Loucy (cell line): ENCODE results near the gene ADAMTS4.

Experiments
- H2AFZ ChIP-seq: fragments of 200-600 bp; sonication (generic); 2 replicates; pipeline ENCODE4 v1.6.0; 2016; ENCODE audit warnings: antibody characterized with exemption, mild to moderate bottlenecking, low read length, moderate library complexity
- H3F3A ChIP-seq: fragments of 200-600 bp; 2 replicates; pipeline ENCODE4 v1.6.0; 2016; ENCODE audit warnings: antibody characterized with exemption, low read depth, mild to moderate bottlenecking
- H3K27me3 ChIP-seq: fragments of 200-600 bp; sonication (generic); 2 replicates; pipeline ENCODE4 v1.6.1; 2014; ENCODE audit warnings: low read length, mild to moderate bottlenecking; ENCODE audit not compliant: insufficient read depth, poor library complexity, severe bottlenecking
- H3K36me3 ChIP-seq: fragments of 200-600 bp; sonication (generic); 2 replicates; pipeline ENCODE4 v1.6.1; 2016; ENCODE audit warnings: low read length; ENCODE audit not compliant: insufficient read depth
- H3K4me1 ChIP-seq: fragments of 200-600 bp; sonication (generic); 2 replicates; pipeline ENCODE4 v1.5.1; 2014; ENCODE audit warnings: low read length, mild to moderate bottlenecking; ENCODE audit not compliant: insufficient read depth, poor library complexity, severe bottlenecking
- H3K4me2 ChIP-seq: fragments of 200-600 bp; sonication (generic); 2 replicates; pipeline ENCODE4 v1.6.0; 2014; ENCODE audit warnings: antibody characterized with exemption, low read length, low read depth, mild to moderate bottlenecking; ENCODE audit not compliant: poor library complexity, severe bottlenecking
- H3K4me3 ChIP-seq: fragments of 200-600 bp; sonication (generic); 2 replicates; pipeline ENCODE4 v1.5.1; 2014; ENCODE audit warnings: low read length, mild to moderate bottlenecking, mixed read lengths; ENCODE audit not compliant: poor library complexity, severe bottlenecking
- H3K79me2 ChIP-seq: fragments of 200-600 bp; sonication (generic); 2 replicates; pipeline ENCODE4 v1.6.1; 2014; ENCODE audit warnings: low read length; ENCODE audit not compliant: insufficient read depth
- H3K9ac ChIP-seq: fragments of 200-600 bp; sonication (generic); 2 replicates; pipeline ENCODE4 v1.6.0; 2014; ENCODE audit warnings: mild to moderate bottlenecking, low read depth, low read length, moderate library complexity; ENCODE audit not compliant: poor library complexity, severe bottlenecking
- H3K9me2 ChIP-seq: fragments of 200-600 bp; sonication (generic); replicated peaks from 2 replicates; pipeline ENCODE4 v1.6.1; 2016; ENCODE audit warnings: low read depth, low read length, mixed read lengths
- H3K9me3 ChIP-seq: fragments of 200-600 bp; sonication (generic); 2 replicates; pipeline ENCODE4 v1.6.1; 2014; ENCODE audit warnings: mild to moderate bottlenecking, antibody characterized with exemption, low read length, low read depth; ENCODE audit not compliant: insufficient read depth
- H4K20me1 ChIP-seq: fragments of 200-600 bp; sonication (generic); 2 replicates; pipeline ENCODE4 v1.6.0; 2014; ENCODE audit warnings: antibody characterized with exemption, low read length, mild to moderate bottlenecking; ENCODE audit not compliant: insufficient read depth, poor library complexity, severe bottlenecking
- EZH2phosphoT487 ChIP-seq: fragments of 200-600 bp; IDR thresholded peaks from 2 replicates; pipeline ENCODE4 v1.6.1; 2018; ENCODE audit warnings: antibody characterized with exemption, mild to moderate bottlenecking, moderate library complexity, borderline replicate concordance
- TF ChIP-seq, protein P1 (sequence below): fragments of 200-600 bp; sonication (generic); conservative IDR thresholded peaks from 2 replicates; pipeline ENCODE4 v1.5.1; 2014; ENCODE audit warnings: mild to moderate bottlenecking, antibody characterized with exemption, low read length

ADAMTS4 gene

DNA sequence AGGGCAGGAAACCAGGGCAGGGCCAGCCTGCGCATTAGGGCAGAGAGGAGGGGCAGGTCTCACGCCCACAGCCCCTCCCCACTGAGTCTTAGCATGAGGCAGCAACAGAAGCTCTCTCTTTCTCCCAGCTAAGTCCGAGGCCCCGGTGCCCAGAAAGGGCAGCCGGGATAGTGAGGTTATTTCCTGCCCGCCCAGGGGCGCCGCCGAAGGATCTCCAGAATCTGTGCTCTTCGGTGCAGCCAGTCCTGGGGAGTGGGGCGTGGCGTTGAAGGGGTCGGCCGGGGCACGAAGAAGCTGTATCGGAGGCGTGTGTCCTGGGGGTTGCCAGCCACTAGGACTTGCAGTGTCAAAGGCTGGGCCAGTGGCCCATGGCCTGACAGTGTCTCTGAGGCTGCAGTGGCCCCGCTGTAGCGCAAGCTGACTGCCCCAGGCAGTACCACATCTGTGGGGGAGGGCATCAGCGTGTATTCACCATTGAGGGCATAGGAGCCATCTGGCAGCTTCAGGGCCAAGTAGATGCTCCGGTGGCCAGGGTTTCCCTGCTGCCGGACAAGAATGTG lies 7.8 kb downstream of the ADAMTS4 start:
- Histone ChIP-seq H3K9ac (no peak overlapping the region), H2AFZ (no peak overlapping the region), H3K4me1 (peaks cover 11% of the 10 kb centered on the region), H4K20me1 (no peaks in the 10 kb centered on the region), H3K4me3 (no peak overlapping the region), H3K4me2 (no peak overlapping the region), H3K9me2 (no peaks in the 10 kb centered on the region), H3F3A (no peaks in the 10 kb centered on the region), H3K36me3 (no peaks in the 10 kb centered on the region), H3K27me3 (no peaks in the 10 kb centered on the region), H3K9me3 (no peaks in the 10 kb centered on the region), H3K79me2 (no peaks in the 10 kb centered on the region)
- TF ChIP-seq, protein P1, sequence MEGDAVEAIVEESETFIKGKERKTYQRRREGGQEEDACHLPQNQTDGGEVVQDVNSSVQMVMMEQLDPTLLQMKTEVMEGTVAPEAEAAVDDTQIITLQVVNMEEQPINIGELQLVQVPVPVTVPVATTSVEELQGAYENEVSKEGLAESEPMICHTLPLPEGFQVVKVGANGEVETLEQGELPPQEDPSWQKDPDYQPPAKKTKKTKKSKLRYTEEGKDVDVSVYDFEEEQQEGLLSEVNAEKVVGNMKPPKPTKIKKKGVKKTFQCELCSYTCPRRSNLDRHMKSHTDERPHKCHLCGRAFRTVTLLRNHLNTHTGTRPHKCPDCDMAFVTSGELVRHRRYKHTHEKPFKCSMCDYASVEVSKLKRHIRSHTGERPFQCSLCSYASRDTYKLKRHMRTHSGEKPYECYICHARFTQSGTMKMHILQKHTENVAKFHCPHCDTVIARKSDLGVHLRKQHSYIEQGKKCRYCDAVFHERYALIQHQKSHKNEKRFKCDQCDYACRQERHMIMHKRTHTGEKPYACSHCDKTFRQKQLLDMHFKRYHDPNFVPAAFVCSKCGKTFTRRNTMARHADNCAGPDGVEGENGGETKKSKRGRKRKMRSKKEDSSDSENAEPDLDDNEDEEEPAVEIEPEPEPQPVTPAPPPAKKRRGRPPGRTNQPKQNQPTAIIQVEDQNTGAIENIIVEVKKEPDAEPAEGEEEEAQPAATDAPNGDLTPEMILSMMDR: no peak
- TF ChIP-seq EZH2phosphoT487: no peak

DNA sequence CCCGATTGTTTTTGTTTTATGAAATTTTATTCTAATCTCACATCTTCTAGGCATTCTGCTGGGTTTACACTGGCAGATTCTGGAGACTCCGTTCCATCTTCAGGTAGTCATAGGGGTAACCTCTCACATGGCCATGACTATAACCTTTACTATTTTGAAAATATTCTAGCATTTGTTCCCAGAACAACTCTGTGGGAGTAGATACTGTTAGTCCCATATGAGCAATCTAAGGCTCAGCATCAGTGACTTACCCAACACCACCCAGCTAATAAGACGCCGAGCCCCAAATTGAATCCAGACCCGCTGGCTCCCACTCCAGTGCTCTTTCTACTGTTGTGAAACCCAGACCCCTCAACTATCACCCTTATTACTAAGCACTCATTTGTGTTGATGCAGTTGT lies 9.8 kb downstream of the ADAMTS4 start:
- Histone ChIP-seq H3K9me2 (no peaks in the 10 kb centered on the region), H3K4me3 (no peak overlapping the region), H3K79me2 (no peaks in the 10 kb centered on the region), H3K36me3 (no peaks in the 10 kb centered on the region), H4K20me1 (no peaks in the 10 kb centered on the region), H2AFZ (no peak overlapping the region), H3F3A (0 out of 2 replicates have a peak, but pooled peaks cover 5% of the 10 kb centered on the region), H3K9me3 (no peaks in the 10 kb centered on the region), H3K4me1 (peaks cover 23% of the 10 kb centered on the region), H3K4me2 (no peak overlapping the region), H3K27me3 (no peaks in the 10 kb centered on the region), H3K9ac (no peak overlapping the region)
- TF ChIP-seq EZH2phosphoT487: no peak
- TF ChIP-seq, protein P1: no peak

DNA sequence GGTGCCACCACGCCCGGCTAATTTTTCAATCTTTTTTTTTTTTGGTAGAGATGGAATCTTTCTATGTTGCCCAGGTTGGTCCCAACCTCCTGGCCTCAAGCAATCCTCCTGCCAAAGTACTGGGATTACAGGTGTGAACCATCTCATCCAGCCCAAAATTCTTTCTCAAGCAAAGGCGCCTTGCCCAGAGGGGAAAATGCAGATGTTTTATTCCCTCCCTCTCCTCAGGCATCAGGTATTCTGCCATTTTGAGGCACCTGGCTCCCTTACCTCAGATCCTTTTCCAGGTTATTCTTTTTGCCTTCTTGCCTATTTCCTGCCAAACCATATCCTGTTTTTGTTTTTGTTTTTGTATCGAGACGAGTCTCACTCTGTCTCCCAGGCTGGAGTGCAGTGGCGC lies 10.5 kb downstream of the ADAMTS4 start:
- H3F3A ChIP-seq: 0 out of 2 replicates have a peak, but pooled peaks cover 5% of the 10 kb centered on the region
- no peak overlapping the region for H3K4me3 ChIP-seq
- H3K4me1 ChIP-seq: peaks cover 29% of the 10 kb centered on the region
- H2AFZ ChIP-seq: no peak overlapping the region
- no peaks in the 10 kb centered on the region for H3K9me2 ChIP-seq
- H3K79me2 ChIP-seq: no peaks in the 10 kb centered on the region
- no peaks in the 10 kb centered on the region for H3K9me3 ChIP-seq
- TF ChIP-seq, protein P1: no peak
- TF ChIP-seq EZH2phosphoT487: no peak
- H3K27me3 ChIP-seq: no peaks in the 10 kb centered on the region
- H3K9ac ChIP-seq: no peak overlapping the region
- no peak overlapping the region for H3K4me2 ChIP-seq
- H3K36me3 ChIP-seq: no peaks in the 10 kb centered on the region
- no peaks in the 10 kb centered on the region for H4K20me1 ChIP-seq
